ENCODE data around the gene SLC22A13.

SLC22A13 gene

GRCh38 chr3:38247366-38248035, 18.1 kb upstream of the SLC22A13 start:
- TF ChIP-seq BACH2 (CRISPR knock-in tag; IDR thresholded peaks at IDR 0.05; ENCODE audit: borderline replicate concordance) (no peak), ISL1 (CRISPR knock-in tag; IDR thresholded peaks at IDR 0.05) (peak; percentile 46; the same call in 1 of the 2 replicates)
- ATAC-seq: peak; percentile 99

- no peak for ATAC-seq
- TF ChIP-seq ZC3H10 (CRISPR knock-in tag; IDR thresholded peaks at IDR 0.05) (no peak), TCF4 (CRISPR knock-in tag; IDR thresholded peaks at IDR 0.05; ENCODE audit: borderline replicate concordance) (no peak), CREB5 (CRISPR knock-in tag; IDR thresholded peaks at IDR 0.05; ENCODE audit: low read depth) (no peak), BACH2 (CRISPR knock-in tag; IDR thresholded peaks at IDR 0.05; ENCODE audit: borderline replicate concordance) (no peak), ZNF8 (CRISPR knock-in tag; IDR thresholded peaks at IDR 0.05) (no peak), ZFP30 (CRISPR knock-in tag; IDR thresholded peaks at IDR 0.05) (no peak), ISL1 (CRISPR knock-in tag; IDR thresholded peaks at IDR 0.05) (no peak), POU6F1 (CRISPR knock-in tag; IDR thresholded peaks at IDR 0.05; ENCODE audit: borderline replicate concordance, low read depth) (no peak), ZNF70 (CRISPR knock-in tag; IDR thresholded peaks at IDR 0.05) (no peak), PPARA (CRISPR knock-in tag; IDR thresholded peaks at IDR 0.05; ENCODE audit: borderline replicate concordance) (no peak), CSDC2 (CRISPR knock-in tag; IDR thresholded peaks at IDR 0.05) (no peak), TSHZ2 (CRISPR knock-in tag; IDR thresholded peaks at IDR 0.05) (no peak)
Measured at GRCh38 chr3:38250198-38250597, 15.4 kb upstream of the SLC22A13 start.

- TF ChIP-seq TCF4 (CRISPR knock-in tag; IDR thresholded peaks at IDR 0.05; ENCODE audit: borderline replicate concordance) (no peak), GLIS3 (CRISPR knock-in tag; IDR thresholded peaks at IDR 0.05) (no peak), BACH2 (CRISPR knock-in tag; IDR thresholded peaks at IDR 0.05; ENCODE audit: borderline replicate concordance) (no peak), PATZ1 (CRISPR knock-in tag; IDR thresholded peaks at IDR 0.05; ENCODE audit: borderline replicate concordance) (no peak), CSDC2 (CRISPR knock-in tag; IDR thresholded peaks at IDR 0.05) (no peak), SNAI2 (CRISPR knock-in tag; IDR thresholded peaks at IDR 0.05) (no peak), RARB (CRISPR knock-in tag; IDR thresholded peaks at IDR 0.05) (no peak), CSRNP3 (CRISPR knock-in tag; IDR thresholded peaks at IDR 0.05) (no peak), PPARA (CRISPR knock-in tag; IDR thresholded peaks at IDR 0.05; ENCODE audit: borderline replicate concordance) (no peak)
- no peak for ATAC-seq
Measured at GRCh38 chr3:38251197-38251596, 14.4 kb upstream of the SLC22A13 start.

- ATAC-seq: no peak
- TF ChIP-seq TSHZ2 (CRISPR knock-in tag; IDR thresholded peaks at IDR 0.05) (no peak), GLIS3 (CRISPR knock-in tag; IDR thresholded peaks at IDR 0.05) (no peak), ZFP30 (CRISPR knock-in tag; IDR thresholded peaks at IDR 0.05) (no peak), PPARA (CRISPR knock-in tag; IDR thresholded peaks at IDR 0.05; ENCODE audit: borderline replicate concordance) (no peak), ZFP3 (CRISPR knock-in tag; IDR thresholded peaks at IDR 0.05) (no peak), POU6F1 (CRISPR knock-in tag; IDR thresholded peaks at IDR 0.05; ENCODE audit: borderline replicate concordance, low read depth) (no peak), ISL1 (CRISPR knock-in tag; IDR thresholded peaks at IDR 0.05) (no peak), OSR1 (CRISPR knock-in tag; IDR thresholded peaks at IDR 0.05) (no peak), TOX (CRISPR knock-in tag; IDR thresholded peaks at IDR 0.05; ENCODE audit: borderline replicate concordance) (no peak), CSDC2 (CRISPR knock-in tag; IDR thresholded peaks at IDR 0.05) (no peak), ZNF70 (CRISPR knock-in tag; IDR thresholded peaks at IDR 0.05) (no peak)
Measured at GRCh38 chr3:38253704-38254103, 11.9 kb upstream of the SLC22A13 start.
